Gastrocnemius medialis (tissue), 4 donors: ENCODE data around the gene PANX3. TPM values are rescaled to one million over a fixed set of nuclear protein-coding genes. Genes with fewer than 3 reads are reported as not detected.
A peak's percentile ranks its signal among the peaks of the same experiment; 100 is the strongest.

Experiments used
- ATAC-seq, 2 donors: fragments of 150-250 bp; one replicate each; pipeline ENCODE4 v1.9.1; 2016
- DNase-seq, 2 donors: peaks; one replicate each; pipeline ENCODE4 v3.0.0-alpha.2; 2019
- H3K27ac ChIP-seq, 4 donors: fragments of 200-600 bp; sonication (generic); 1 replicate in 1 of 4; 2 replicates in 3 of 4; pipeline ENCODE4 v1.5.1; 2016 to 2018; ENCODE audit warnings: mild to moderate bottlenecking in 2 of 4, moderate library complexity in 1 of 4
- H3K27me3 ChIP-seq, 3 donors: fragments of 200-600 bp; sonication (generic) in 2 of 3; 1 replicate in 1 of 3; 2 replicates in 2 of 3; pipeline versions ENCODE4 v1.5.1 to v1.6.0; 2016 to 2019; ENCODE audit warnings: mild to moderate bottlenecking in 1 of 3, moderate library complexity in 1 of 3
- H3K36me3 ChIP-seq, 2 donors: fragments of 200-600 bp; sonication (generic) in 1 of 2; one replicate each; pipeline ENCODE4 v1.5.1; 2017 to 2018
- H3K4me1 ChIP-seq, 2 donors: fragments of 200-600 bp; sonication (generic) in 1 of 2; one replicate each; pipeline ENCODE4 v1.5.1; 2016 to 2017; ENCODE audit warnings: mild to moderate bottlenecking in 2 of 2
- H3K4me3 ChIP-seq, 4 donors: fragments of 200-600 bp; sonication (generic) in 3 of 4; 1 replicate in 1 of 4; 2 replicates in 3 of 4; pipeline ENCODE4 v1.5.1; 2016 to 2019; ENCODE audit warnings: mild to moderate bottlenecking in 2 of 4
- H3K9me3 ChIP-seq, 3 donors: fragments of 200-600 bp; sonication (generic) in 2 of 3; 1 replicate in 1 of 3; 2 replicates in 2 of 3; pipeline ENCODE4 v1.5.1; 2016 to 2019
- CTCF ChIP-seq, 5 experiments: fragments of 450-650 bp in 3 of 5; fragments of 200-600 bp in 2 of 5; sonication (generic) in 2 of 5; IDR thresholded peaks in 4 of 5; conservative IDR thresholded peaks in 1 of 5; 1 replicate in 4 of 5; 2 replicates in 1 of 5; pipeline ENCODE4 v1.5.1; 2016 to 2019; ENCODE audit warnings: antibody characterized with exemption in 5 of 5, mild to moderate bottlenecking in 3 of 5, moderate library complexity in 3 of 5
- POLR2A ChIP-seq, 2 donors: fragments of 450-650 bp; IDR thresholded peaks; one replicate each; pipeline ENCODE4 v1.6.1; 2017; ENCODE audit warnings: antibody characterized with exemption in 2 of 2, mild to moderate bottlenecking in 2 of 2, moderate library complexity in 2 of 2
- in situ Hi-C, 4 donors: fragments of 200-750 bp; cut with MboI; loops; one replicate each; pipeline versions ENCODE4 v1.15.0 to v1.8.0; 2017; ENCODE audit warnings: low sequenced_read_pairs in 4 of 4
- intact Hi-C: fragments of 100-400 bp; cut with DNase I; formaldehyde crosslinking; loops from one replicate; pipeline ENCODE4 v1.15.1; 2023; ENCODE audit warnings: low total_unique reads
- total RNA-seq, 4 donors: library from RNA; depleted of rRNA; stranded (reverse); fragments of >200 nt; gene quantifications; one replicate each; pipeline versions ENCODE4 v1.1.0 to v1.2.3, GENCODE V29; 2016

The PANX3 gene
- total RNA-seq, 4 donors from 2014 or later = not detected

- DNase-seq (no peak), ATAC-seq (no peak)
- intact Hi-C loops (no loop called here), in situ Hi-C loops (no loop called here)
- Histone ChIP-seq H3K36me3 (no peaks in the 10 kb centered on the region), H3K4me1 (peaks cover 14 to 15% of the 10 kb centered on the region in 2 donors), H3K9me3 (no peaks in the 10 kb centered on the region), H3K27me3 (peaks cover 0 to 6% (median 0%) of the 10 kb centered on the region in 3 donors), H3K4me3 (no peak overlapping the region), H3K27ac (no peak overlapping the region)
- TF ChIP-seq POLR2A (IDR thresholded peaks at IDR 0.05) (no peak), CTCF (IDR thresholded peaks at IDR 0.05 in 4 of 5, conservative IDR thresholded peaks at IDR 0.05 in 1 of 5) (no peak)
Observed at GRCh38 chr11:124618863-124619262, 7.6 kb downstream of the PANX3 start.

- H3K4me3 ChIP-seq = peak within 1 kb of the TSS; percentile 74 to 95 (median 86)
- peaks cover 0 to 25% of the 10 kb centered on the region in 2 donors for H3K36me3 ChIP-seq
- in situ Hi-C loops (no loop called here), intact Hi-C loops (loop anchor here (5.0 kb wide), 3 partner anchors 50 to 330 kb away; partner anchors contain the start of genes CCDC15, MSANTD2, SIAE and SPA17)
- TF ChIP-seq CTCF (IDR thresholded peaks at IDR 0.05 in 4 of 5, conservative IDR thresholded peaks at IDR 0.05 in 1 of 5) = peak in 1 of 5 experiments; percentile 18
- peak; percentile 85 to 86 for TF ChIP-seq POLR2A (IDR thresholded peaks at IDR 0.05)
- peak; percentile 80 to 83 for DNase-seq
- ATAC-seq = peak; percentile 98
- no peaks in the 10 kb centered on the region for H3K9me3 ChIP-seq
- no peaks in the 10 kb centered on the region for H3K27me3 ChIP-seq
- peaks cover 29 to 32% of the 10 kb centered on the region in 2 donors for H3K4me1 ChIP-seq
- peak within 1 kb of the TSS; percentile 85 to 95 (median 93) for H3K27ac ChIP-seq
Observed at GRCh38 chr11:124622531-124623451, 11.6 kb downstream of the PANX3 start, which contains the start of gene TBRG1. TBRG1 (plus strand) TSS chr11:124622864; CDS start chr11:124623084, 220 bp downstream.

- H3K4me1 ChIP-seq = peaks cover 29 to 32% of the 10 kb centered on the region in 2 donors
- no peaks in the 10 kb centered on the region for H3K27me3 ChIP-seq
- H3K27ac ChIP-seq = peak overlapping the region; percentile 85 to 95 (median 93)
- DNase-seq (no peak), ATAC-seq (no peak)
- in situ Hi-C loops (no loop called here), intact Hi-C loops (loop anchor here (5.0 kb wide), 3 partner anchors 48 to 328 kb away; partner anchors contain the start of genes CCDC15, MSANTD2, SIAE and SPA17)
- H3K4me3 ChIP-seq = peak overlapping the region; percentile 74 to 95 (median 86)
- no peaks in the 10 kb centered on the region for H3K9me3 ChIP-seq
- peaks cover 0 to 35% of the 10 kb centered on the region in 2 donors for H3K36me3 ChIP-seq
- TF ChIP-seq CTCF (IDR thresholded peaks at IDR 0.05 in 4 of 5, conservative IDR thresholded peaks at IDR 0.05 in 1 of 5) (no peak), POLR2A (IDR thresholded peaks at IDR 0.05) (no peak)
Observed at GRCh38 chr11:124623861-124624525, 12.8 kb downstream of the PANX3 start.

GRCh38 chr11:124625504-124626168 is 14.4 kb downstream of the PANX3 start:
- Histone ChIP-seq H3K4me3 (no peak overlapping the region), H3K4me1 (peaks cover 29 to 32% of the 10 kb centered on the region in 2 donors), H3K9me3 (no peaks in the 10 kb centered on the region), H3K36me3 (peaks cover 0 to 46% of the 10 kb centered on the region in 2 donors), H3K27me3 (no peaks in the 10 kb centered on the region), H3K27ac (peak overlapping the region in 1 of 4 donors; percentile 20)
- DNase-seq = no peak
- in situ Hi-C loops (no loop called here), intact Hi-C loops (no loop called here)
- ATAC-seq = no peak
- TF ChIP-seq POLR2A (IDR thresholded peaks at IDR 0.05) (no peak), CTCF (IDR thresholded peaks at IDR 0.05 in 4 of 5, conservative IDR thresholded peaks at IDR 0.05 in 1 of 5) (no peak)
